GM12864 (cell line): Measurements from ENCODE around the gene XPNPEP2.

Experiments used
- DNase-seq: peaks from one replicate; pipeline ENCODE4 v3.0.0-alpha.2; 2011; ENCODE audit warnings: low read depth
- H3K4me3 ChIP-seq: 2 replicates; pipeline ENCODE4 v1.5.1; 2011; ENCODE audit warnings: mild to moderate bottlenecking, low read depth, low read length, control low read depth
- TF ChIP-seq, protein P1 (sequence below): IDR thresholded peaks from 2 replicates; pipeline ENCODE4 v1.5.1; 2011; ENCODE audit warnings: low read depth, mild to moderate bottlenecking, moderate library complexity, low read length, control low read depth, inconsistent platforms; ENCODE audit errors: missing control alignments

The XPNPEP2 gene

DNA sequence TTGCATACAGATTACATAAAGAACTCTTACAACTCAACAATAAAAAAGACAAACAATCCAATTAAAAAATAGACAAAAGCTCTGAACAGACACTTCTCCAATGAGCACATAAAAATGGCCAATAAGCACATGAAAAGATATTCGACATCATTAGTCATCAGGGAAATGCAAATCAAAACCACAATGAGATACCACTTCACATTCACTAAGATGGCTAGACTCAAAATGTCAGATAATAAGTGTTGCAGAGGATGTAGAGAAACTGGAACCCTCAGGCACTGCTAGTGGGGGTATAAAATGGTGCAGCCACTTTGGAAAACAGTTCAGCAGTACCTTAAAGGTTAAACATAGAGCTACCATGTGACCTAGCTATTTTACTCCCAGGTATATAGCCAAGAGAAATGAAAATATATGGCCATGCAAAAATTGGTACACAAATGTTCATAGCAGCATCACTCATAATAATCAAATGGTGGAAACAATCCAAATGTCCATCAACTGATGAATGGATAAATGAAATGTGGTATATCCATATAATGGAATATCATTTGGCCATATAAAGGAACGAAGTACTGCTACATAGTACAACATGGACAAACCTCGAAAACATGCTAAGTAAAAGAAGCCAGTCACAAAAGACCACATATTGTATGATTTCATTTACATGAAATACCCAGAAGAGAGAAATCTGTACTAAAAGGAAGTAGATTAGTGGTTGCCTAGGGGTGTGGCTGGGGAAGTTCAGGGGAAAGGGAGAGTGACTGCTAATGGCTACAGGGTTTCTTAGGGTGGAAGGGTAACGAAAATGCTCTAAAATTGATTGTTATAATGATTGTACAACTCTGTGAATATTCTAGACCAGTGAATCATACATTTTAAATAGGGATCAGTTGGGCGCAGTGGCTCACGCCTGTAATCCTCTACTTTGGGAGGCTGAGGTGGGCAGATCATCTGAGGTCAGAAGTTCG is 70.3 kb downstream of the XPNPEP2 start:
- H3K4me3 ChIP-seq = no peak overlapping the region
- DNase-seq = no peak
- TF ChIP-seq, protein P1, sequence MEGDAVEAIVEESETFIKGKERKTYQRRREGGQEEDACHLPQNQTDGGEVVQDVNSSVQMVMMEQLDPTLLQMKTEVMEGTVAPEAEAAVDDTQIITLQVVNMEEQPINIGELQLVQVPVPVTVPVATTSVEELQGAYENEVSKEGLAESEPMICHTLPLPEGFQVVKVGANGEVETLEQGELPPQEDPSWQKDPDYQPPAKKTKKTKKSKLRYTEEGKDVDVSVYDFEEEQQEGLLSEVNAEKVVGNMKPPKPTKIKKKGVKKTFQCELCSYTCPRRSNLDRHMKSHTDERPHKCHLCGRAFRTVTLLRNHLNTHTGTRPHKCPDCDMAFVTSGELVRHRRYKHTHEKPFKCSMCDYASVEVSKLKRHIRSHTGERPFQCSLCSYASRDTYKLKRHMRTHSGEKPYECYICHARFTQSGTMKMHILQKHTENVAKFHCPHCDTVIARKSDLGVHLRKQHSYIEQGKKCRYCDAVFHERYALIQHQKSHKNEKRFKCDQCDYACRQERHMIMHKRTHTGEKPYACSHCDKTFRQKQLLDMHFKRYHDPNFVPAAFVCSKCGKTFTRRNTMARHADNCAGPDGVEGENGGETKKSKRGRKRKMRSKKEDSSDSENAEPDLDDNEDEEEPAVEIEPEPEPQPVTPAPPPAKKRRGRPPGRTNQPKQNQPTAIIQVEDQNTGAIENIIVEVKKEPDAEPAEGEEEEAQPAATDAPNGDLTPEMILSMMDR = no peak

DNA sequence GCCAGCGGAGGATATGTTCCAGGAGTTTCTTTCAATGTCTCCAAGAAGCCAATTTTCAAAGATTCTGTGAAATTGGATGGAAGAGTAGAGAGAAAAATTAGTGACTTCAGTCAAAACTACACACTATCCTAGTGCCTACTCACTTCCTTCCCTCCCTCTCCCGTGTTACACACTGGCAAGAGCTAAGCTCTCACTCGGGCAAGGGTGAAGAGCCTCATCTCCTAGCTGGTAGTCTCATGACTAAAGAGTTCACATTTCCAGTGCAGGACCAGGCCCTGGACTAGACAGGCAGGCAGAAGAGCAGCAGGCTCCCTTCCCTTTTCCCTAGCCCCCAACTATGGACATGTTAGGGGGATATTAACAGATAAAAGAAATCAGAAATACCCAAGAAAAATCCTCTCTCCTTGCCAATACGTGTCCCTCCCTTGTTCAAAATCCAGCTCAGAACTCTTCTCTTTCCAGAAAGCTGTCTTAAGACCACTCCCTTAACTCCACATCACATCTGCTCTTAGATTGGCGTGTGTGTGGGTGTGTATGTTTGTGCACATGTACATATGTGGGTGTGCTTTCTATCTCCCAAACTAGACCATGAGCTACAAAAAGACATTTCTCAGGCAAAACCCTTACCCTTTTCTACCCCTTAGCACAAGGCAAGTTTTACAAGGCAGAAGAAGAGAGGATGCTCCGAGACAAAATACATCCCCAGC is 75.0 kb downstream of the XPNPEP2 start:
- DNase-seq = no peak
- H3K4me3 ChIP-seq = no peak overlapping the region
- TF ChIP-seq, protein P1 = no peak

DNA sequence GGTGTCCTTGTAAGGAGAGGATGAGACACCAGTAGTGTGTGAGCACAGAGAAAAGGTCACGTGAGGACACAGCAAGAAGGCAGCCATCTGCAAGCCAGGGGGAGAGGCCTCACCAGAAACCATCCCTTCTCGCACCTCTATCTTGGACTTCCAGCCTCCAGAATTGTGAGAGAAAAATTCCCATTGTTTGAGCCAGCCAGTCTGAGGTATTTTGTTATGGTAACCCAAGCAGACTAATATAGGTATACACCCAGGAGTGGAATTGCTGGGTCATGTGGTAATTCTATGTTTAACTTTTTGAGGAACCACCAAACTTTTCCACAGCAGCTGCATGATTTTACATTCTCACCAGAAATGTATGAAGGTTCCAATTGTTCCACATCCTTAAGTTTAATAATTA is 79.3 kb downstream of the XPNPEP2 start:
- no peak overlapping the region for H3K4me3 ChIP-seq
- TF ChIP-seq, protein P1 = no peak
- DNase-seq = no peak
